Lung (tissue), 12 donors: ENCODE measurements around the gene PGS1. TPM values are rescaled to one million over a fixed set of nuclear protein-coding genes. Genes with fewer than 3 reads are reported as not detected.

Experiments used
- ATAC-seq: fragments of 200-7000 bp; cut with Tn5 transposase; one replicate; pipeline ENCODE4 v1.9.1; 2020; ENCODE audit warnings: moderate number of reproducible peaks; ENCODE audit not compliant: insufficient read depth, low FRiP score
- DNase-seq, 3 donors: peaks; one replicate each; pipeline ENCODE4 v3.0.0-alpha.2; 2013 to 2017
- H3K27ac ChIP-seq, 2 donors: one replicate each; pipeline ENCODE4 v1.5.1; 2013; ENCODE audit warnings: mild to moderate bottlenecking in 2 of 2, moderate library complexity in 2 of 2, control low read depth in 1 of 2, inconsistent platforms in 1 of 2, low read depth in 1 of 2, low read length in 1 of 2
- H3K27me3 ChIP-seq, 3 donors: one replicate each; pipeline ENCODE4 v1.5.1; 2013; ENCODE audit warnings: low read length in 2 of 3; ENCODE audit not compliant: control insufficient read depth in 3 of 3, insufficient read depth in 3 of 3
- H3K36me3 ChIP-seq, 4 donors: one replicate each; pipeline ENCODE4 v1.5.1; 2013; ENCODE audit warnings: low read length in 4 of 4, mild to moderate bottlenecking in 1 of 4, moderate library complexity in 1 of 4; ENCODE audit not compliant: control insufficient read depth in 4 of 4, insufficient read depth in 4 of 4
- H3K4me1 ChIP-seq, 5 donors: one replicate each; pipeline ENCODE4 v1.5.1; 2013; ENCODE audit warnings: low read length in 5 of 5, mild to moderate bottlenecking in 2 of 5, moderate library complexity in 1 of 5; ENCODE audit not compliant: control insufficient read depth in 5 of 5, insufficient read depth in 5 of 5
- H3K4me3 ChIP-seq: one replicate; pipeline ENCODE4 v1.5.1; 2013; ENCODE audit warnings: mild to moderate bottlenecking, control low read depth, moderate library complexity
- H3K9ac ChIP-seq, 2 donors: one replicate each; pipeline ENCODE4 v1.5.1; 2013; ENCODE audit warnings: low read length in 2 of 2, control low read depth in 1 of 2; ENCODE audit not compliant: insufficient read depth in 1 of 2
- H3K9me3 ChIP-seq, 4 donors: one replicate each; pipeline ENCODE4 v1.5.1; 2013; ENCODE audit warnings: low read length in 3 of 4, mild to moderate bottlenecking in 1 of 4, moderate library complexity in 1 of 4; ENCODE audit not compliant: control insufficient read depth in 4 of 4, insufficient read depth in 3 of 4
- CTCF ChIP-seq: IDR thresholded peaks from 2 replicates; pipeline ENCODE4 v1.5.1; 2012; ENCODE audit warnings: mild to moderate bottlenecking; ENCODE audit errors: control extremely low read depth, extremely low read depth
- WGBS, 2 donors: extraction: QIAGEN DNeasy Blood & Tissue Kit; methylation state at CpG; one replicate each; pipeline ENCODE4 v1.1.7; 2013; 5-methylcytosine and 5-hydroxymethylcytosine counted together
- polyA plus RNA-seq, 2 donors: library from polyadenylated mRNA; stranded (reverse); fragments of 200-250 nt; gene quantifications; one replicate each; pipeline ENCODE4 v1.2.1, GENCODE V29; 2013
- total RNA-seq, 2 donors: library from RNA; depleted of rRNA in 1 of 2; stranded (reverse); fragments of >200 nt in 1 of 2; gene quantifications; one replicate each; pipeline ENCODE4 v1.2.1, GENCODE V29; 2014 to 2021
- donor health status: control.
- donor health status: control.
- donor health status: Bipolar disorder and iron deficiency.
- donor health status: healthy.
- donor health status: DM: yes; HTN: yes; CAD: no.

PGS1 gene
- total and polyA plus RNA-seq, 4 donors: 44.9 to 104 (median 94.3) TPM

- H3K4me1 ChIP-seq: peaks cover 0 to 22% (median 13%) of the 10 kb centered on the region in 5 donors
- no peak for TF ChIP-seq CTCF
- H3K4me3 ChIP-seq: no peak overlapping the region
- H3K36me3 ChIP-seq: no peaks in the 10 kb centered on the region
- peak overlapping the region in 1 of 2 donors; percentile 32 for H3K9ac ChIP-seq
- ATAC-seq (peak; percentile 20), DNase-seq (peak; percentile 91 to 92 (median 92))
- no peaks in the 10 kb centered on the region for H3K9me3 ChIP-seq
- H3K27ac ChIP-seq: peak overlapping the region; percentile 62 to 68
- 60 to 61% methylated on average over 18 of the region's 18 CpGs for WGBS, 2 donors
- no peaks in the 10 kb centered on the region for H3K27me3 ChIP-seq
Observed at GRCh38 chr17:78366109-78366848, 12.2 kb upstream of the PGS1 start.

- 87 to 88% methylated on average over 5 of the region's 5 CpGs for WGBS, 2 donors
Observed at GRCh38 chr17:78367193-78367592, 11.3 kb upstream of the PGS1 start.

GRCh38 chr17:78368348-78368747 is 10.1 kb upstream of the PGS1 start:
- Histone ChIP-seq H3K9ac (no peak overlapping the region), H3K4me3 (no peak overlapping the region), H3K4me1 (peaks cover 0 to 22% (median 13%) of the 10 kb centered on the region in 5 donors), H3K27me3 (no peaks in the 10 kb centered on the region), H3K9me3 (no peaks in the 10 kb centered on the region), H3K27ac (no peak overlapping the region), H3K36me3 (no peaks in the 10 kb centered on the region)
- DNase-seq (no peak), ATAC-seq (no peak)
- TF ChIP-seq CTCF: no peak
- 62 to 85% methylated on average over 6 of the region's 6 CpGs for WGBS, 2 donors

More at GRCh38 chr17:78367193-78367592, 11.3 kb upstream of the PGS1 start:
- H3K4me3 ChIP-seq: no peak overlapping the region
- no peaks in the 10 kb centered on the region for H3K27me3 ChIP-seq
- H3K9me3 ChIP-seq: no peaks in the 10 kb centered on the region
- TF ChIP-seq CTCF: no peak
- H3K27ac ChIP-seq: no peak overlapping the region
- ATAC-seq (no peak), DNase-seq (no peak)
- no peaks in the 10 kb centered on the region for H3K36me3 ChIP-seq
- peaks cover 0 to 22% (median 13%) of the 10 kb centered on the region in 5 donors for H3K4me1 ChIP-seq
- no peak overlapping the region for H3K9ac ChIP-seq
